Stimulated activated CD8-positive, alpha-beta memory T cell treated with anti-CD3 and anti-CD28 coated beads, Interleukin-4, amount 100 ng/mL, for 1 hour (primary cell): Measurements from ENCODE around the gene CFAP251.
"Not testable (repeated sequence)": the region's sequence is repeated elsewhere in the genome, so short reads cannot be mapped to it uniquely, and the experiment has no call there.

ENCODE experiments used
- DNase-seq, 2 donors: peaks; one replicate each; pipeline ENCODE4 v3.0.0-alpha.2; 2020; ENCODE audit warnings: low read depth in 2 of 2, low spot score in 1 of 2

The CFAP251 gene

DNA sequence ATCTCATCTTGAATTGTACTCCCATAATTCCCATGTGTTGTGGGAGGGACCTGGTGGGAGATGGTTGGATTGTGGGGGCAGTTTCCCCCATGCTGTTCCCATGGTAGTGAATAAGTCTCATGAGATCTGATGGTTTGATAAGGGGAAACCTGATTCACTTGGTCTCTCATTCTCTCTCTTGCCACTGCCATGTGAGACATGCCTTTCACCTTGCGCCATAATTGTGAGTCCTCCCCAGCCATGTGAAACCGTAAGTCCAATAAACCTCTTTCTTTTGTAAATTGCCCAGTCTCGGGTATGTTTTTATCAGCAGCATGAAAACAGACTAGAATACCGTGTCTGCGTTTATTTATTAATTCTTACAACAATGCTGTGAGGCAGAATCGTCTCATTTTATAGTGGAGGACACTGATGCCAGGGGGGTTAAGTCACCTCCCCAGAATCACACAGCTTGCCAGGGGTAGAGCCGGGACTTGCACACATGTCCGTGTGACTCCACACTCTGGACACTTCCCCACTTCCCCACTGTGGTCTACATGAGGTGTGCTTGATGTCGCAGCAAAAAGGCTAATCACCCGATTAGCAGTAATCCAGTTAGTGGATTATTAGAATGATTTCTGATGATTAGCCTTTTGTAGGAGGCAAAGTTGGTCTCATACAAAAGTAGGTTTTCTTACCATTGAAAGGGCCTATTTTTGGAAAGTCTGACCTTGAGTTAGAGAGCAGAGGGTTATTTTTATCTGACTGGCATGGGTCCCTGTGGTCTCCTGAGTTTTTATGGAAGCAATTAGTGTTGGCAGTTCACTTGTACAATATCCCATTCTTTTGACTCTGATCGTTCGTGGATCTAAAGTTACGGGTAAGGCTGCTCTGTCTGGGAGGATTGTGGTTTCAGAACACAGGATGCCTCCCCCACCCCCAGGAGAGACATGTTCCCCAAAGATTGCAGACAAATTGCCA, 55.9 kb downstream of the CFAP251 start:
- no peak for DNase-seq

DNA sequence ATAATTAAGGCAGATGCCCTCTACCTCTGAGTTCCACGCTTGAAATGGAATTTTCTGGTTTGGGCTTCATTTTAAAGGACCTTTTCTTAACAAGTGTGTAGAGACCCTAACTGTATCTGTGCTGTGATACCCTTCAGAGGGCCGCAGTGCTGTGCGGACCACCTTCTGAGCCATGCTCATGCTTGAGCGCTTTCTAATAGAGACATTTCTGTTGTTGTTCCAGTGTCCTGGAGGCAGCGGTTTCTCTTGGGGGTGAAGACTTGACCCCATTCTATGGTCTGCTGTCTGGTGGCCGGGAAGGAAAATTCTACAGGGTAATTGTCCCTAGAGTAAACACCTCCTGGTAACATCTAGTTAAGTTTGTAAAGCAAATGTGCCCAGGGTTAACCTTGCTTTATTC, 56.6 kb downstream of the CFAP251 start:
- no peak for DNase-seq

DNA sequence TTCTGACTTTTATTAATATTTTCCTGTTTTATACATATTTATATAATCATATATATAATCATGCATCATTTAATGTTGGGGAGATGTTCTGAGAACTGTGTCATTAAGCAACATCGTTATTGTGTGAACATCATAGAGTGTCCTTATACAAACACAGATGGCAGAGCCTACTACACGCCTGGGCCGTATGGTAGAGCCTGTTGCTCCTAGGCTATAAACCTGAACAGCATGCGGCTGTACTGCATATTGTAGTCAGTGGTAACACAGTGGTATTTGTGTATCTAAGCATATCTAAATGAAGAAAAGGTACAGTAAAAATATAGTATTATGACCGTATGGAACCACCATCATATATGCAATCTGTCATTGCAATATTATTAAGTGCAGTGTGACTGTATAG, 58.6 kb downstream of the CFAP251 start:
- DNase-seq, result no peak

DNA sequence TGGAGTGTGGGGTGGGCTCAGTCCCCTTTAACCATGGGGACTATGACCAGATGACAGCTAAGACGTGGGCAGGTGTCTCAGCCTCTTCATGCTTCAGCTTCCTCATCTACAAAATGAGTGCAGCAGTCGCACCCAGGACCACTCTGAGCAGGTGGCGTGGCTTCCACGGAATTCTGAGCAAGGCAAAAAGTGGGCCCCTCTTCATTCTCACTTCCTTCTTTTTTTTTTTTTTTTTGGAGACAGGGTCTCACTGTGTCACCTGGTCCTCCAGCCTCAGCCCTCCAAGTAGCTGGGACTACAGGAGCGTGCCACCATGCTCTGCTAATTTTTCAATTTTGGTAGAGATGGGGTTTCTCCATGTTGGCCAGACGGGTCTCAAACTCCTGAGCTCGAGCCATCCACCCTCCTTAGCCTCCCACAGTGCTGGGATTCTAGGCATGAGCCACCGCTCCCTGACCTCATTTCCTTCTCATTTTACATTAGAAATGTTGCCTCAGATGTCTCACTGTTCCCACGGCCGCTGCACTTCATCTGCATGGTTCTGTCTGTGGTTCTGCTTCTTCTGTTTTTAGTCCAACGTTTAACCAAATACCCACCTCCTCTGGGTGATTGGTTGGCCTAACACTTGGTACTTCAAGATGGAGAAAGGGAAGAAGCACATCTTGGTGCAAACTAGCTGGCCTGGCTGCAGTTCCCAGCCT, 61.9 kb downstream of the CFAP251 start:
- DNase-seq, result no peak

DNA sequence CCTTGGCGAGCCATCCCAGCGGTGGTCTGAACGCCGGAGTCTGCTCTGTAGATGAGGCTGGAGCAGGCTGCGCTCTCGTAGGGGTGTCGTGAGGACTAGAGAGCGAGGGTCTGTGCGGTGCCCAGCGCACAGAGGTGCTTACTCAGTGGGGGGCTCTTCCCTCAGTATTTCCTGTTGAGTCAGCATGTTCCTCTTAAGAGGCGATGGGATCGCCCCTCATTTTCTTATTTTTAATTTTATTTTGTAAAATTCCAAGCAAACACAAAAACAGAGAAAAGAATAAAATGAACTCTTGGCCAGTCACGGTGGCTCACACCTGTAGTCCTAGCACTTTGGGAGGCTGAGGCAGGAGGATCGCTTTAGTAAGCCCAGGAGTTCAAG, 62.5 kb downstream of the CFAP251 start:
- DNase-seq, result no peak

DNA sequence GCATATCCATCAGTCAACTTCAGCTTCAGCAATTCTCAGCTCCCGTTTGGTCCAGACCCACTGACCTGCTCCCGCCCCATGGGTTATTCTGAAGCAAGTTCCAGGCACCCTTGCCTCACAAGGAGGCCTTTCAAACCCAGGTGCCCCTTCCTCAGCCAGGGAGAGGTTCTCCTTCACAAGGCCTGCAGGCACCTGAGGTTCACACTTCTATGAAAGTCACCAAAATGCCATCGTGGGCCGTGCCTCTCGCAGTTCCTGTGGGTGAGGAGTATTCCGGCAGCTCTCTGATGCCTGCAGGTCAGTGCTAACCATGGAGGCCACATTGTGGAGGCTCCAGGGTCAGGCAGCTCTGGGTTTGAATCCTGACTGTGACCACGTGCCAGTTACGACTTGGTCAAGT, 63.1 kb downstream of the CFAP251 start:
- no peak for DNase-seq

DNA sequence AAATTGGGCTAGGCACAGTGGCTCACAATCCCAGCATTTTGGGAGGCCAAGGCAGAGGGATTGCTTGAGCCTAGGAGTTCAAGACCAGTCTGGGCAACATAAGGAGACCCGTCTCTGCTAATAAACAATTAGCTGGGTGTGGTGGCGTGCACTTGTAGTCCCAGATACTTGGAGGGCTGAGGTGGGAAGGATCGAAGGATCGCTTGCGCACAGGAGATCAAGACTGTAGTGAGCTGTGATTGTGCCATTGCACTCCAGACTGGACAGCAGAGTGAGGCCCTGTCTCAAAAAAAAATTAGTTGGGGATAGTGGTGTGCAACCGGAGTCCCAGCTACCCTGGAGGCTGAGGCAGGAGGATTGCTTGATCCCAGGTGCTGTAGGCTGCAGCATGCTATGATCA, 64.6 kb downstream of the CFAP251 start:
- DNase-seq, result no peak

DNA sequence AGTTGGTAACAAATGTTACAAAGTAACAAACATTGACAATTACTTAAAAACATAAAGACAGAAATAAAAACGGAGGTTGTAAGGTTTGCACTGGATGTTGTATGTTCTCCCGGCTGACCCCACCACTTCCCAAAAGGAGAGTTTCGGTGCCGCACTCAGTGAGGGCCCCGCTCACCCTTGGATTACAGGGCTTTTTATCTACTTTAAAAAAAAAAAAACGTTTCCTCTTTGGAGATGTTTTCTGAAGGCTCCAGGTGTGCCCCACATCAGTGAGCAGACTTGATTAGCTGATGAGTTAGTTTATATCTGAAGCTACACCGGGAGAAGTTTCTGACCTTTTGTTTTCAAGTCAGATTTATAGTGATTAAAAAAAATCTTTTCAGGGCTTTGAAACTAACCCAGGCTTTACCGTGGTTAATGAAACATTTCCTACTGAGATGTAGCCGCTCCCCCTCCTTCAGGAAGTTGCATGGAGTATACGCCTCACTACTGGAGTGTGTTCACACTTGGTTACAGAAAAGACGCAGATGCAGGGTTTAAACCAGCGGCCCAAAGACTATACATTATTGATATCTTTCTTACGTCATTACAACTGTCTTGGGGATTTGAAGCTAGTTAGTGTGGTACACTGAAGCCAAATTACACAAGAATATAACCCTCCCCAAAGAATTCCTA, 65.3 kb downstream of the CFAP251 start:
- no peak for DNase-seq

DNA sequence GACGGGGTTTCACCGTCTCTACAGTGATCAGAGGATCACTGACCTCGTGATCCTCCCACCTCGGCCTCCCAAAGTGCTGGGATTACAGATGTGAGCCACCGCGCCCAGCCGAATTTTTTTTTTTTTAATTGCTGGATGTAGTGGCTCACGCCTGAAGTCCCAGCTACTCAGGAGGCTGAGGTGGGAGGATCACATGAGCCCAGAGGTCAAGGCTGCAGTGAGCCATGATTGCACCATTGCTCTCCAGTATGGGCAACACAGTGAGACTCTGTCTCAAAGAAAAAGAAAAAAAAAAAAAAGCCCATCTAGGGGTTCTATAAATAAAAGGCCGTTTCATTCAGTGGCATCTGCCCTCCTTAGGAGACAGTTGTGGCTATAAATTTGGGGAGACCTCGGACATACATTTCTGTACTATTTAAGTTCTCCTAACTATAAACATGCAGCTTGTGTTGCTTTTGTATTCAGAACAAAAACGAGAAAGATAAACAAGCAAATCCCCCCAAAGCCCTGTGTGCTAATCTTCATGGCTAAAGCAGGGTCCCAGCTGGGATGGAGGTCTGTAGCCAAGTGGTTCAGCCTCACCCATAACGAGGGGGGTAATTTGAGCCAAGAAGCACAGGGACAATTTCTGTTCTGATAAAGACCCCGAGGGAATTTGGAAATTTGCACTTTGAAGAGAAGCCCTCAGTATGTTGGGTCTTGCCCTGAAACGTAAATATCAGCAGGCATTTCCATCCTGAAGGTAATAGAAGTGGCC, 68.3 kb downstream of the CFAP251 start:
- DNase-seq, result no peak

DNA sequence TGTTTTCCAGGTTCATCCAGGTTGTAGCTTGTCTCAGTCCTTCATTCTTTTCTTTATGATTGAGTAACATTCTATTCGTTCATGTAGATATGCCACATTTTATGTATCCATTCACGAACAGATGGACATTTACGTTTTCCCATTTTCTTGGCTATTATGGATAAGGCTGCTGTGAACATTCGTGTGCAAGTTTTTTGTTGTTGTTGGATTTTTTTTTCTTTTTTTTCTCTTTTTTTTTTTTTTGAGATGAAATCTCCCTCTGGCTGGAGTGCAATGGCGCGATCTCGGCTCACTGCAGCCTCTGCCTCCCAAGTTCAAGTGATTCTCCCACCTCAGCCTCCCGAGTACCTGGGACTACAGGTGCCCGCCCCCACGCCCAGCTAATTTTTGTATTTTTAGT, 70.1 kb downstream of the CFAP251 start:
- not testable (repeated sequence) for DNase-seq

DNA sequence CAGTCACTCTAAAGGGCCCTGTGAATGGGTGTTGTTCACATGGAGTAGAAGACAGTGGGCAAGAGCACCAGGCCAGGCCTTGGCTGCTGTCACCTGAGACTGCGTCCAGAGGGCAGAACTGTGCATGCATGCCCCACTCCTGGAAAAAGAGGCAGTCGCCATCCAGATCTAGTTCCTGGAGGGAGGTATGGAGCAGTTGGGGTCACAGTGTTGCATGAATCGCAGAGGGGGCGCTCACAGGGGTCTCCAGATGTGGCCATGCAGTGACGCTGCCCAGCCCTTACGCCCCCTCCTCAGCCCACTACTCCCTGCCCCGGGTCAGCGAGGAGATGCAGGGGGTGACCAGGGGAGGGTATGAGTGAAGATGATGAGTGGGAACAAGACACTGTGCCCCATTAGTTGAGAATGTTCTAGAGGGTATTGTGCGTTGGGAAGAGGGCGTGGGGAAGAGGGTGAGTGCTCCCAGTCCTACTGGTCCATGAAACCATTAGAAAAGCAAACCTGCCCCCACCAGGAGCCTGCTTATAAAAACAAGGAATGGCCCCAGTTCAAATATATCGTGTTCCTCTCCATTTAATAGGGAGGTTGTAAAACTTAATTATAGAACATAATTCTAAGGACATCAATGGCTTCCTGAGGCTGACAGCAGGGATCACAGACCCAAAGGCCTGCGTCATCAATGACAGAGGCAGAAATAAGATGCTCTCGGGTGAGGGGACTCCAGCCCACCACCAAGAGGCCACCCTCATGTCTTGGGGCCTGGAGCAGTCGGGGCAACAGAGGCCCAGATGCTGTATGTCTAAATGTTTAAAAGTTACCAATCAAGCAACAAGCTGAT, 71.1 kb downstream of the CFAP251 start:
- DNase-seq, result no peak

DNA sequence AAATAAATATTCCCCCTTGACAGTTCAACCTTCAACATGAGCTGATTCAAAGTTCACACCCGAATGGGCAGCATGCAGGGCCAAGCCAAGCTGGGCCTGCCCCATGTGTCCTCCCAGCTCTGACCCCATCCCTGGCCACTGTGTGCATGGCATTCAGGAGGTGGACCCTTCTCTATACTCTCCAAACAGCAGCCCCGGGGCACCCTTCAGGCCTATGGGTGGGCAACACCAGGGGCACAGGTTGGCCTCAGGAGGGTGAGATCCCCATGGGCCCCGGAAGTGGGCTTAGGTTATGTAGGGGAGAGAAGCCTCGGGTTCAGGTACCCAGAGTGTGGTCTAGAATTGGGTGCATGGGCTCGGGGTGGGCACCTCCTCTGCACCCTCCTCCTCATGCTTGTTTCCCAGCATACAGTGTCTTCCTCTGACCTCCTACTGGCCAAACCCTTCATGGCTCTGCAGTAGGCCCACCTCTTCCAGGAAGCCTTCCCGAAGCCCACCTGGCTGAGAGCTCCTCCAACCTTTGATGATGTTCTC, 71.8 kb downstream of the CFAP251 start:
- no peak for DNase-seq

DNA sequence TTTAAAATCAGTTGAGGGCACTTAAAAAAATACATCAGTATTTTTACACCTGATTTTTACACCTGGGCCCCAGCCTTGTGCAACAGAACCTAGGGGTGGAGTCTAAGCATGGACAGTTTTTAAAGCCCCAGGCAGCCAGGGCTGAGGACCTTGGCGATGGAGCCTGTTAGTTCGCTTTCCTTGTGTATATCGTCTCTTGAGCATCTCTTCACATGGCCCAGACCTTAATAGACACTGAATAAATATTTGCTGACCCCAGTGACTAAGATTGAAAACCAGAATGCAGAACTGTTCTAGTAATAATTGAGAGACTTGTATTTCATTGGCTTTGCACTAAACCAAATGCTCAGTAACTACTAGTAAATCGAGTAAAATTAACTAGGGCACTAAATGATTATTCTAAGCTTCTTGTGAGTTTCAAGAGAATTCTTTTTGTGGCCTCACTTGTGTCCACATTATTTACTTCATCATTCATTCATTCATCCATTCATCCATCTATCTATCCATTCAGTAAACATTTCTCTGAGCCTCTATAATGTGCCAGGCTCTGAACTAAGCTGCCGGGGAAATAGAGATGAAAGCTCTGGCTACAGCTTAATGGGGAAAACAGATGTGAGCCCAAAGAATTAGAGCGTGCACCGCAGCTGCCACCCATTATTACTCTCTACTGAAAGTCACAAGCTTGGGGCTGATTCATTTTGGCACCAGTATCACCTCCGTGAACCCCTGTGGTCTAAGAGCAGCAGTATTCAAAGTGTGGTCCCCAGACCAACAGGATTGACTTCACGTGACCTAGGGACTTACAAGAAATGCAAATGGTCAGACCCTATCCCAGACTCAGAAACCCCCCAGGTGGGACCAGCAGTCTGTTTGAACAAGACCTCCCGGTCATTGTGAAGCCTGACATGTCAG, 72.6 kb downstream of the CFAP251 start:
- DNase-seq, result no peak

DNA sequence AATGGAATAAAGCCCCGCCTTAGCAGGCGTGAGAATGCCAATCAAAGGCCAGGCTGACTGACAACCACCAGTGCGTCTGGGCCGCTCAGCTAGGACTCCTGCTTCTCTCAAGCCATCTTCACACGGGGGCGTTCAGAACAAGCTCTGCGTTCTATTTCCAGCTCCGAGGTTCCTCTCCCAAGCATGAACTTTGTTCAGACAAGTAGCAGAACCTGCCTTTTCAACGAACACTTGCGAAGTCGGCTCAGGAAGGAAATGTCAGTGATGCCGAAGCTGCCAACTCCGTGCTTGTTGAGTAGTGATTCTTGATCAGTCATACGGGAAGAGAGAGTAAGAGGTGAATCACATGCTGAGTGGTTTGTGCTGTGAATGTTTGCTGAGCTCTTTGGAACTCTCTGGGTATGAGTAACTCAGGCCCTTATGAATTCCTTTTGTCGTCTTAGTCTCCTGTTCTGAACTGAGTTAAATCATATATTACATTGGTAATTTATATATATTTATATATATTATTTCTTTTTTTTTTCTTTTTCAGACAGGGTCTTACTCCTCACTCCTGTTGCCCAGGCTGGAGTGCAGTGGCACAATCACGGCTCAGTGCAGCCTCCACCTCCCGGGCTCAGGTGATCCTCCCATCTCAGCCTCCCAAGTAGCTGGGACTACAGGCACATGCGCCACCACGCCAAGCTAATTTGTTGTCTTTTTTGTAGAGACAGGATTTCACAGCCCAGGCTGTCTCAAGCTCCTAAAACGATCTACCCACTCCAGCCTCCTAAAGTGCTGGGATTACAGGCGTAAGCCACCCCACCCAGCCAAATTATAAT, 73.9 kb downstream of the CFAP251 start:
- no peak for DNase-seq

DNA sequence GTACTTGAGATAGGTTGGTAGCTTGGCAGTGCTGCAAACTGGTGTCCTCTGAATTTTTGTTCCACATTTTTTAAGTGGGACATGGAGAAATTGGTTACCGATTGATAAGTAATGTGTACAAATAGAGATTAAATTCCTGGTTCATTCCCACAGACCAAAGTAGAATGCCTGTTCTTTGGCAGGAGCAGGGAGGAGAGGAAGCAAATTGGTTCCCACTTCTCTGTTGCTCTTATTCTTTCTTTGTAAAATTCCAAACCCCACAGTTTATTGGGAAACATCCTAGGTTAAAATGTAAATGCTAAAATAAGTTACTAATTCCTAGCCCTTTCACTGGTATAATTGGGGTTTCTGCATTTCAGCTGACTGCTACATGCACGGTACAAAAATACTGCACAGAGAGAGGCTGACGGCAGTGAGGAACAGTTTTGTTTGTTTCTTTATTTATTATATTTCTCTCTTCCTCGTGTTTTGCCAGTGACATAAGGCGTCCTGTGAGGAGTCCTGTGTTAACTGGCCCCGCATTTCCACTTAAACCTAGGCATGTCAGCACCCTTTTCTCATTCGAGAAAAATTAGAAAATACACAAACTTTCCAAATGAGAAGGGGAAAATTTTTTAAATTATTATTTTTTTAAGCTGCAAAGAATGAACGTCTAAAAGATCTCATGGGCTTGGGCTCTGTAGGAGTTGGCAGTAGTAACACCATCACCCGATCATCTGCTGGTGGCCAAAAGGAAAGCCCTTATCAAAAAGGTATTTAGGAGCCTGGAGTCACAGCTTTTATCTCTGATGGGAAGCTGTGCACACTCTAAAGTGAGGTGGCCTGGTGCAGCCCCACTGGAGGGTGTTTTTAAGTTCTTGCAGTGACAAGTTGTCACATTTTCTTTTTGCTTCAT, 77.9 kb downstream of the CFAP251 start:
- no peak for DNase-seq

DNA sequence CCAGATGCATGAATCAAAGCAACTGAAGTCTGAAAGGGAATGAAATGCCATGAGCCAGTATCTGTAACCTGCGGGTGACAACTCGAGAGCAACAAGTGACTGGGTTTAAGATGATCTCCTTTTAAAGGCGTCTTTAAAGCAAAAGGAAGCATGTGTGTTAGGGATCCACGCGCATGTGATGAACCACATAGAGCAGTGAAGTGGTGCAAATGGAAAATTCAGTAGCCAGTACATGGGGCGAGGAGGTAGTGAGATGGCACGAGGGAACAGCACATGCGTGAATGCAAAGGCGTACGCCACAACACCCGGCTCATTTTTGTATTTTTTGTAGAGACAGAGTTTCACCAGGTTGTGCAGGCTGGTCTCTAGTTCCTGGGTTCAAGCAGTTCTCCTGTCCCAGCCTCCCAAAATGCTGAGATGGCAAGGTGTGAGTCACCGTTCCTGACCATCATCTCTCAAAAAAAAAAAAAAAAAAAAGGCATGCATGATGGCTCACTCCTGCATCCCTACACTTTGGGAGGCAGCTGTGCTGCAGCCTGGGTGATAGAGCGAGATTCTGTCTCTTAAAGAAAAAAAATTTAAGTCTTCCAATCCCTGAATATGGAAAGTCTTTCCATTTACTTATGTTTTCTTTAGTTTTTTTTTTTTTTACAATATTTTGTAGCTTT, 78.7 kb downstream of the CFAP251 start:
- no peak for DNase-seq
